Activated CD8-positive, alpha-beta memory T cell treated with anti-CD3 and anti-CD28 coated beads, Interleukin-2, amount 50 U/mL, for 4 hours (primary cell): ENCODE measurements around the gene PLD3.
A peak's percentile ranks its signal among the peaks of the same experiment; 100 is the strongest.
"Not testable (repeated sequence)": the region's sequence is repeated elsewhere in the genome, so short reads cannot be mapped to it uniquely, and the experiment has no call there.

ENCODE experiments used
- DNase-seq: peaks from one replicate; pipeline ENCODE4 v3.0.0-alpha.2; 2020

PLD3 gene

GRCh38 chr19:40365613-40366401 is 17.3 kb downstream of the PLD3 start:
- DNase-seq, result peak; percentile 39

DNA sequence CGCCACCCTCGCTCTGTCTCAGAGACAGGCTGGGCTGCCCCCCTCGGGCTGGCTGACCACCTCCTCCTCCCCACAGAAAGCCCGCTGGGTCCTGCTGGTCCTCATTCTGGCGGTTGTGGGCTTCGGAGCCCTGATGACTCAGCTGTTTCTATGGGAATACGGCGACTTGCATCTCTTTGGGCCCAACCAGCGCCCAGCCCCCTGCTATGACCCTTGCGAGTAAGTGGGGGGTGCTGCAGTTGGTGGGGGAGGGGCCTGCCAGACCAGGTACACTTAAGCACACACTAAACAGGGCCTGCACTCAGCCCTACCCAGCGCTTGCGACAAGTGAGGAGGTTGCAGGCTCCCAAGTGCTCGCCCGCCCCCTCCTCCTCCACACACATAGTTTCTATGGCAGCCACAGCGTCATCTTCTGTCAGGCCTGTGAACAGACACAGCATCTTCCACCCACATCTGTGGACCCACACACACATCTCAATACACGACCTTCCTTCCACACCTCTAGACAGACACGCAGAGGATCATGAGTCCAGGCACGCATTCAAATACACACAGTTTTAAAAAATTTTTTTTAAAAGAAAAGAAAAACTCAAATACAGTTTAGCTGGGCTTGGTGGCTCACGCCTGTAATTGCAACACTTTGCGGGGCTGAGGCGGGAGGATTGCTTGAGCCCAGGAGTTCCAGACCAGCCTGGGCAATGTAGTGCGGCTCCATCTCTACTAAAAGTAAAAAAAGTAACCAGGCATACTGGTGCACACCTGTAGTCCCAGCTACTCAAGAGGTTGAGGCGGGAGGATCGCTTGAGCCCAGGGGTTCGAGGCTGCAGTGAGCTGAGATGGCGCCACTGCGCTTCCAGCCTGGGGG is 18.4 kb downstream of the PLD3 start:
- no peak for DNase-seq

DNA sequence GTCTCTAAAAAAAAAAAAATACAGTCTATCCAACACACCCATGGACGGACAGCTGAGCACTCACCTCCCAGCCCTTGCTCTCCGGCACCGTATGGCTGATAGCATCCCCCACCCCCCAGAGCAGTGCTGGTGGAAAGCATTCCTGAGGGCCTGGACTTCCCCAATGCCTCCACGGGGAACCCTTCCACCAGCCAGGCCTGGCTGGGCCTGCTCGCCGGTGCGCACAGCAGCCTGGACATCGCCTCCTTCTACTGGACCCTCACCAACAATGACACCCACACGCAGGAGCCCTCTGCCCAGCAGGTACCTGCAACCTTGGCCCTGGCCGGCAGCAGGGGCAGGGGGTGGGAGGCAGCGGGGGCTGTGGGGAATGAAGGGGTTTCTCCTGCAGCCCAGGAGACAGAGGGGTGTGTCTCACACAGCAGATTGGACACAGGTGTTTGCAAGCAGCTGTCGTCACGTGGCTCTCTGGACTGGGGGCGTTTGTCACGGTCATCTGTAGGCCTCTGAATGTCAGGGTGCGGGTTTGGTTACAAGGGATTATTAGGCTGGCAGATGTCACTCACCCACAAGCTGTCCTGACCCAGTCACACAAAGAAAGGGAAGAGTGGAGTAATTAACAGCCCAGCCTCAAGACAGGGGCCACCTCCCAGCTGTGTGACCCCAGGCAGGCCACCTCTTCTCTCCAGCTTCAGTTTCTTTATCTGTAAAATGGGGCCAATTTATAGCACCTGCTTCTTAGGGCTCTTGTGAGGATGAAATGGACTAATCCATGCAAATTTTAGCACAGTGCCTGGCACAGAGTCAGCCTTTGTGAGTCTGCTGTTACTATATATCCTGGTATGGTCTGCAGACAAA is 19.3 kb downstream of the PLD3 start:
- DNase-seq, result no peak

GRCh38 chr19:40369797-40370196 is 21.3 kb downstream of the PLD3 start:
- DNase-seq, result no peak

DNA sequence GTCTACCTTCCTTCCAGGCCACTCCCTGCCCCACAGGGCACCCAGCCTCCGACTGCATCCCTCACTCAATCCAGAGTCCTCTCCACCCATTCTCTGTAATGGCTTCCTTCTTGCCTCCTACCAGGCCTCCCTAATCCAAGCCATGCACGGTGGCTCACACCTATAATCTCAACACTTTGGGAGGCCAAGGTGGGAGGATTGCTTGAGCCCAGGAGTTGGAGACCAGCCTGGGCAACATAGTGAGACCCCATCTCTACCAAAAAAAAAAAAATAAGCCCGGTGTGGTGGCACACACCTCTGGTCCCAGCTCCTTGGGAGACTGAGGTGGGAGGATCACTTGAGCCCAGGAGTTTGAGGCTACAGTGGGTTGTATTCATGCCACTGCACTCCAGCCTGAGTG is 21.8 kb downstream of the PLD3 start:
- DNase-seq, result not testable (repeated sequence)

GRCh38 chr19:40370997-40371801 is 22.7 kb downstream of the PLD3 start:
- no peak for DNase-seq

GRCh38 chr19:40371802-40372122 is 23.3 kb downstream of the PLD3 start:
- DNase-seq, result no peak

DNA sequence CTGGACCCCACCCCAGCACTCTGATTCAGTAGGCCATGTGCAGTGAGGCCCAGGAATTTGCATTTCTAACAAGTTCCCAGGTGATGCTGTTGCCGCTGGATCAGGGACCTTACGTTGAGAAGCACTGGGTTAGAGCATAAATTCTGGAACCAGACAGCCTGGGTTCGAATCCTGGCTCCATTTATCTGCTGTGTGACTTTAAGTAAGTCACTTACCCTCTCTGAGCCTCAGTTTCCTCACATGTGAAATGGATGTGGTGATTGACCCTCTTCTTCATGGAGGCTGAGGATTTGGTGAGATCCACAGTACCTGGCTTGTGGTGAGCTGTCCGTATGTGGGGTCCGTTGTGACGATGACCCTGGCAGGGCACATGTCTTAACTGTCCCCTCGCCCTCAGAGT is 25.6 kb downstream of the PLD3 start:
- no peak for DNase-seq

DNA sequence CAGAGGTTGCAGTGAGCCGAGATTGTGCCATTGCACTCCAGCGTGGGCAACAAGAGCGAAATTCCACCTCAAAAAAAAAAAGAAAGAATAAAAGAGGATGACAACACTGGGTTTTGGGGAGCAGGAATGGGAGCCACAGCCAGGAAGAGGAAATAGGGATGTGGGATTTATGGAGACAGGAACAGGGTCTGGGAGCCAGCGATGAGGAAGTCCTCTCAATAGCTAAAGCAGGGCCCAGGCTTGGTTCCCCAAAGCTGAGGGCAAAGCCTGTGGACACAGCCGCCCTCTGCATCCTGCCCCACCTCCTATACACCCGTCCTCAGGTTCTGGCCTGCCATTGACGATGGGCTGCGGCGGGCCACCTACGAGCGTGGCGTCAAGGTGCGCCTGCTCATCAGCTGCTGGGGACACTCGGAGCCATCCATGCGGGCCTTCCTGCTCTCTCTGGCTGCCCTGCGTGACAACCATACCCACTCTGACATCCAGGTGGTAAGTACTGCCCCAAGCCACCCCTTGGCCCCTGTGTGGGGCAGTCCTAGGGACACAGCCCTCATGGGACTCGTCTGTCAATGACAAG is 27.9 kb downstream of the PLD3 start:
- no peak for DNase-seq

DNA sequence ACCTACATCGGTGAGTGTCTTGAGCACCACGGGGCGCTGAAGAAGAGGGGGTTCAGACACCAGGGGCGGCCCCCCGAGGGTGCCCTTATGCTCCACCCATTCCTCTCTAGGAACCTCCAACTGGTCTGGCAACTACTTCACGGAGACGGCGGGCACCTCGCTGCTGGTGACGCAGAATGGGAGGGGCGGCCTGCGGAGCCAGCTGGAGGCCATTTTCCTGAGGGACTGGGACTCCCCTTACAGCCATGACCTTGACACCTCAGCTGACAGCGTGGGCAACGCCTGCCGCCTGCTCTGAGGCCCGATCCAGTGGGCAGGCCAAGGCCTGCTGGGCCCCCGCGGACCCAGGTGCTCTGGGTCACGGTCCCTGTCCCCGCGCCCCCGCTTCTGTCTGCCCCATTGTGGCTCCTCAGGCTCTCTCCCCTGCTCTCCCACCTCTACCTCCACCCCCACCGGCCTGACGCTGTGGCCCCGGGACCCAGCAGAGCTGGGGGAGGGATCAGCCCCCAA is 29.4 kb downstream of the PLD3 start:
- no peak for DNase-seq

DNA sequence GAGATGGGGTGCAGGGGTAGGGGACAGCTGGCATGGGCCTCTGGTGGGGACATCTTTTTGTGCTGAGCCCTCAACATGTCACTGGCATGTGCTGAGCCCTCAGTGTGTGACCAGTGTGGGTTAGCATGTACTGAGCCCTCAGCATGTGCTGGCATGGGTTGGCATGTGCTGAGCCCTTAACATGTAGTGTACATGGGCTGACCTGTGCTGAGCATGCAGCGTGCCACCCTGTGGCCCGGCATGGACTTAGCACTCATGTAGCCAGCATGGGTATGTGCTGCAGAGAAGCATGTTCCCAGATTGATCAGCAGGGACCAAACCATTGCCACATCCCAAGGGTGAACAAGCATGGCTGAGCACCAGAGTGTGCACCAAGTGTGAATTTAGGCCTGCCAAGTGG is 30.0 kb downstream of the PLD3 start:
- no peak for DNase-seq

DNA sequence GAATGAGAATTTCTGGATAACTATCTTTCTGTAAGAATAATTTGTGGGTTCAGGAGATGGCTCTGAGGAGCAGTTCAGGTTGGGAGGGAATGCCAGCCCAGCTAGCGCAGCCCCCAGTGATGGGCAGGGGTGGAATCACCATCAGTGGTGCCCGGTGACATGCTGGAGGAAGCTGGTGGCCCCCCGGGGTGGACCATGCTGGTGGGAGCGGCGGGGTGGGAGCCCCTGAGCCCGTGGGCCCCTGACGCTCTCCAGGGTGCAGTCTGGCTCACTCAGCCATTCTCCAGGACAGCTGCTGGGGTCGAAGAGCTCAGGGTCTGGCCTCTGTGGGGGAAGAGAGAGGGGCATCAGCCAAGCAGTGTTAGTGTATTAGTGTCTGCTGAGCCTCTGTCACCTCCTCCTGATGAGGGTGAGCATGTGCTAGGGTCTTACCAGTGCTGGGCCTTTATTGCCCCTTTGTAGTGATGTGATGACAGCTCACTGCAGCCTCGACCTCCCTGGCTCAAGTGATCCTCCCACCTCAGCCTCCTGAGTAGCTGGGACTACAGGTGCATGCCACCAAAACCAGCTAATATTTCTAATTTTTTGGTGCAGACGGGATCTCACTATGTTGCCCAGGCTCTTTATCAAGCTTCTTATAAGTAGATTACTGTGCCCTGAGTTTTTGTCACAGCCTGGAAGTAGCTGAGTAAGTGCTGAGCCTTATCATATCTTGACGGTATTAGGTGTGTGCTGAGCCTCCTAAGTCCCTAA is 31.1 kb downstream of the PLD3 start:
- no peak for DNase-seq

- no peak for DNase-seq
Measured at GRCh38 chr19:40380199-40381037, 31.9 kb downstream of the PLD3 start.

GRCh38 chr19:40381321-40381720 is 32.8 kb downstream of the PLD3 start:
- DNase-seq, result no peak

DNA sequence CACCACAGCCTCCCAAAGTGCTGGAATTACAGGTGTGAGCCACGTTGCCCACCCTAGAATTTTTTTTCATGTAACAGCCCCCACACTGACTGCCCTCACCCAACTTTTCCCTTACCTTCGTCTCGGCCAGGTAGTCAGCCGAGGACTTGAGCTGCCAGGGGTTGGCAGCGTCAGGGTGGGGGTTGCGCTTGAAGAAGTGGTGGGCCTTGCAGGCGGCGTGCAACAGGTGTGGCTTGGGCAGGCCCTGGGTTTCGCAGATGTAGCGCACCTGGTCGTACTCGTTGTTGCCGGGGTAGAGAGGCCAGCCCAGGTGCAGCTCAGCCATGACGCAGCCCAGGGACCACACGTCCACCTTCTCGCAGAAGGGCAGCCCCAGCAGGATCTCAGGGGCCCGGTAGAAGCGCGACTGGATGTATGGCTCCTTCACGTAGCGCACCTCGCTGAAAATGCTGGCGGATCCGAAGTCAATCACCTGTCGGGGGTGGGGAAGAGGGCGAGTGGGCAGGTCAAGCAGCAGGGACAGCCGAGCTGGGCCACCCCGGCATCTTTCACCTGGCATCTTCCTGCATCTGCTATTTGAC is 35.3 kb downstream of the PLD3 start:
- DNase-seq, result no peak

GRCh38 chr19:40387155-40387554 is 38.7 kb downstream of the PLD3 start:
- DNase-seq, result no peak

DNA sequence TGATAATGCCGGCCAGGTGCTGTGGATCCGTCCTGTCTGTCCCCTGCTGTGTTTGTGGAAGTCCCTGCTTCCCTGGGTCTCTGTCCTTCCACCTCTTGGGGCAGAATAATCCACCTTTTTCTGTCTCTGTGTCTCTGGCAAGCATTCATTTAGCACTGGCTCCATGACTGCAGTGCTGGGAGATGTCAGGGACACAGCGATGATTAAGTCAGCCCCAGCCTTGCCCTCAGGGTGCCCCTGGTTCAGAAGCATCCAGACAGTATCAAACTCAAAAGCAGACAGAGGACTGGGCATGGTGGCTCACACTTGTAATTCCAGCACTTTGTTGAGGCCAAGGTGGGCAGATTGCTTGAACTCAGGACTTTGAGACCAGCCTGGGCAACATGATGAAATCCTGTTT is 40.0 kb downstream of the PLD3 start:
- DNase-seq, result no peak

GRCh38 chr19:40389404-40390083 is 41.0 kb downstream of the PLD3 start:
- DNase-seq, result no peak

- no peak for DNase-seq
Measured at GRCh38 chr19:40390084-40390742, 41.7 kb downstream of the PLD3 start, which contains the start of gene HIPK4. Gene HIPK4 (minus strand): TSS chr19:40390181. CDS start chr19:40389902, 279 bp downstream.
